IPS DF 4.7 (cell line): Measurements from ENCODE around the gene EFCAB8.
"Not testable (repeated sequence)": the region's sequence is repeated elsewhere in the genome, so short reads cannot be mapped to it uniquely, and the experiment has no call there.

Experiments used
- DNase-seq: peaks from one replicate; pipeline ENCODE4 v3.0.0-alpha.2; 2013; ENCODE audit warnings: low spot score; ENCODE audit errors: extremely low read depth

The EFCAB8 gene

GRCh38 chr20:32945710-32946221 lies 87.0 kb downstream of the EFCAB8 start:
- peak; percentile 14 for DNase-seq

- no peak for DNase-seq
Measured at GRCh38 chr20:32946629-32947028, 87.9 kb downstream of the EFCAB8 start.

- not testable (repeated sequence) for DNase-seq
Measured at GRCh38 chr20:32950539-32950938, 91.8 kb downstream of the EFCAB8 start.

GRCh38 chr20:32957459-32957858 lies 98.7 kb downstream of the EFCAB8 start:
- no peak for DNase-seq

GRCh38 chr20:32958574-32958973 lies 99.9 kb downstream of the EFCAB8 start:
- no peak for DNase-seq

GRCh38 chr20:32959351-32960221 lies 100.9 kb downstream of the EFCAB8 start:
- DNase-seq = no peak

- DNase-seq = no peak
Measured at GRCh38 chr20:32960222-32960518, 101.4 kb downstream of the EFCAB8 start.

GRCh38 chr20:32960849-32961731 lies 102.4 kb downstream of the EFCAB8 start:
- DNase-seq = no peak

GRCh38 chr20:32962053-32962452 lies 103.3 kb downstream of the EFCAB8 start:
- no peak for DNase-seq

- DNase-seq = not testable (repeated sequence)
Measured at GRCh38 chr20:32962646-32963045, 103.9 kb downstream of the EFCAB8 start.

- no peak for DNase-seq
Measured at GRCh38 chr20:32963176-32963575, 104.5 kb downstream of the EFCAB8 start.

- no peak for DNase-seq
Measured at GRCh38 chr20:32964575-32964974, 105.9 kb downstream of the EFCAB8 start.

- DNase-seq = no peak
Measured at GRCh38 chr20:32965115-32965514, 106.4 kb downstream of the EFCAB8 start.

- no peak for DNase-seq
Measured at GRCh38 chr20:32965581-32966373, 107.1 kb downstream of the EFCAB8 start.

- no peak for DNase-seq
Measured at GRCh38 chr20:32966382-32966781, 107.7 kb downstream of the EFCAB8 start.

GRCh38 chr20:32966881-32967781 lies 108.4 kb downstream of the EFCAB8 start:
- no peak for DNase-seq

- DNase-seq = no peak
Measured at GRCh38 chr20:32967961-32968457, 109.3 kb downstream of the EFCAB8 start.

- no peak for DNase-seq
Measured at GRCh38 chr20:32968478-32969241, 109.9 kb downstream of the EFCAB8 start.

- DNase-seq = no peak
Measured at GRCh38 chr20:32969356-32970114, 110.8 kb downstream of the EFCAB8 start.
